Endothelial cell of umbilical vein (primary cell): ENCODE data around the gene STIMATE.

ENCODE experiments used
- EZH2 ChIP-seq: IDR thresholded peaks from 2 replicates; pipeline ENCODE4 v1.6.1; 2012; ENCODE audit warnings: borderline replicate concordance, low read depth, mild to moderate bottlenecking, moderate library complexity, low read length, inconsistent platforms; ENCODE audit not compliant: severe bottlenecking
- FOS ChIP-seq: IDR thresholded peaks from 2 replicates; pipeline ENCODE4 v1.6.1; 2011; ENCODE audit warnings: mild to moderate bottlenecking, low read length, moderate library complexity, borderline replicate concordance; ENCODE audit not compliant: insufficient read depth
- GATA2 ChIP-seq: IDR thresholded peaks from 2 replicates; pipeline ENCODE4 v1.7.0; 2011; ENCODE audit warnings: low read depth, mild to moderate bottlenecking, moderate library complexity, mixed read lengths, low read length; ENCODE audit not compliant: insufficient read length, insufficient read depth
- MAX ChIP-seq: IDR thresholded peaks from 2 replicates; pipeline ENCODE4 v1.6.1; 2011; ENCODE audit not compliant: insufficient read depth, insufficient read length
- MYC ChIP-seq: IDR thresholded peaks from one replicate; pipeline ENCODE4 v1.6.1; 2011; ENCODE audit warnings: mild to moderate bottlenecking, low read depth, low read length
- POLR2A ChIP-seq: IDR thresholded peaks from 2 replicates; pipeline ENCODE4 v1.6.1; 2012; ENCODE audit warnings: low read depth, mild to moderate bottlenecking, control low read depth, low read length
- POLR2AphosphoS5 ChIP-seq: IDR thresholded peaks from 2 replicates; pipeline ENCODE4 v1.6.1; 2012; ENCODE audit warnings: low read depth, mild to moderate bottlenecking, control low read depth, low read length, moderate library complexity; ENCODE audit not compliant: insufficient read depth
- TF ChIP-seq, protein P1 (sequence below), 2 donors: IDR thresholded peaks; 1 replicate in 1 of 2; 2 replicates in 1 of 2; pipeline ENCODE4 v1.5.1; 2011; ENCODE audit warnings: low read length in 2 of 2, mild to moderate bottlenecking in 2 of 2, moderate library complexity in 2 of 2, control low read depth in 1 of 2, inconsistent platforms in 1 of 2, low read depth in 1 of 2; ENCODE audit not compliant: insufficient read depth in 1 of 2; ENCODE audit errors: extremely low read depth in 1 of 2

GRCh38 chr3:52839892-52840545, 57.3 kb downstream of the STIMATE start:
- TF ChIP-seq POLR2A (no peak), POLR2AphosphoS5 (no peak), EZH2 (no peak), MYC (no peak), MAX (no peak), FOS (no peak), GATA2 (no peak)
- TF ChIP-seq, protein P1, sequence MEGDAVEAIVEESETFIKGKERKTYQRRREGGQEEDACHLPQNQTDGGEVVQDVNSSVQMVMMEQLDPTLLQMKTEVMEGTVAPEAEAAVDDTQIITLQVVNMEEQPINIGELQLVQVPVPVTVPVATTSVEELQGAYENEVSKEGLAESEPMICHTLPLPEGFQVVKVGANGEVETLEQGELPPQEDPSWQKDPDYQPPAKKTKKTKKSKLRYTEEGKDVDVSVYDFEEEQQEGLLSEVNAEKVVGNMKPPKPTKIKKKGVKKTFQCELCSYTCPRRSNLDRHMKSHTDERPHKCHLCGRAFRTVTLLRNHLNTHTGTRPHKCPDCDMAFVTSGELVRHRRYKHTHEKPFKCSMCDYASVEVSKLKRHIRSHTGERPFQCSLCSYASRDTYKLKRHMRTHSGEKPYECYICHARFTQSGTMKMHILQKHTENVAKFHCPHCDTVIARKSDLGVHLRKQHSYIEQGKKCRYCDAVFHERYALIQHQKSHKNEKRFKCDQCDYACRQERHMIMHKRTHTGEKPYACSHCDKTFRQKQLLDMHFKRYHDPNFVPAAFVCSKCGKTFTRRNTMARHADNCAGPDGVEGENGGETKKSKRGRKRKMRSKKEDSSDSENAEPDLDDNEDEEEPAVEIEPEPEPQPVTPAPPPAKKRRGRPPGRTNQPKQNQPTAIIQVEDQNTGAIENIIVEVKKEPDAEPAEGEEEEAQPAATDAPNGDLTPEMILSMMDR (IDR thresholded peaks at IDR 0.05; ENCODE audit: extremely low read depth in 1 of 2, insufficient read depth in 1 of 2, low read depth in 1 of 2, low read length in 2 of 2) = no peak
